B cell (primary cell): Measurements from ENCODE around the gene ARHGEF7.

Experiments
- EZH2 ChIP-seq: IDR thresholded peaks from 2 replicates; pipeline ENCODE4 v1.6.1; 2012; ENCODE audit warnings: borderline replicate concordance, low read depth, mild to moderate bottlenecking, moderate library complexity, low read length; ENCODE audit not compliant: insufficient read depth, poor library complexity, severe bottlenecking
- TF ChIP-seq, protein P1 (sequence below): fragments of 200-600 bp; IDR thresholded peaks from one replicate; pipeline ENCODE4 v1.8.0; 2022; ENCODE audit warnings: antibody characterized with exemption, mild to moderate bottlenecking

GRCh38 chr13:111249637-111250360 lies 134.7 kb downstream of the ARHGEF7 start:
- TF ChIP-seq, protein P1, sequence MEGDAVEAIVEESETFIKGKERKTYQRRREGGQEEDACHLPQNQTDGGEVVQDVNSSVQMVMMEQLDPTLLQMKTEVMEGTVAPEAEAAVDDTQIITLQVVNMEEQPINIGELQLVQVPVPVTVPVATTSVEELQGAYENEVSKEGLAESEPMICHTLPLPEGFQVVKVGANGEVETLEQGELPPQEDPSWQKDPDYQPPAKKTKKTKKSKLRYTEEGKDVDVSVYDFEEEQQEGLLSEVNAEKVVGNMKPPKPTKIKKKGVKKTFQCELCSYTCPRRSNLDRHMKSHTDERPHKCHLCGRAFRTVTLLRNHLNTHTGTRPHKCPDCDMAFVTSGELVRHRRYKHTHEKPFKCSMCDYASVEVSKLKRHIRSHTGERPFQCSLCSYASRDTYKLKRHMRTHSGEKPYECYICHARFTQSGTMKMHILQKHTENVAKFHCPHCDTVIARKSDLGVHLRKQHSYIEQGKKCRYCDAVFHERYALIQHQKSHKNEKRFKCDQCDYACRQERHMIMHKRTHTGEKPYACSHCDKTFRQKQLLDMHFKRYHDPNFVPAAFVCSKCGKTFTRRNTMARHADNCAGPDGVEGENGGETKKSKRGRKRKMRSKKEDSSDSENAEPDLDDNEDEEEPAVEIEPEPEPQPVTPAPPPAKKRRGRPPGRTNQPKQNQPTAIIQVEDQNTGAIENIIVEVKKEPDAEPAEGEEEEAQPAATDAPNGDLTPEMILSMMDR, result no peak
- no peak for TF ChIP-seq EZH2
